ENCODE results near the gene TIAM2.

TIAM2 gene

DNA sequence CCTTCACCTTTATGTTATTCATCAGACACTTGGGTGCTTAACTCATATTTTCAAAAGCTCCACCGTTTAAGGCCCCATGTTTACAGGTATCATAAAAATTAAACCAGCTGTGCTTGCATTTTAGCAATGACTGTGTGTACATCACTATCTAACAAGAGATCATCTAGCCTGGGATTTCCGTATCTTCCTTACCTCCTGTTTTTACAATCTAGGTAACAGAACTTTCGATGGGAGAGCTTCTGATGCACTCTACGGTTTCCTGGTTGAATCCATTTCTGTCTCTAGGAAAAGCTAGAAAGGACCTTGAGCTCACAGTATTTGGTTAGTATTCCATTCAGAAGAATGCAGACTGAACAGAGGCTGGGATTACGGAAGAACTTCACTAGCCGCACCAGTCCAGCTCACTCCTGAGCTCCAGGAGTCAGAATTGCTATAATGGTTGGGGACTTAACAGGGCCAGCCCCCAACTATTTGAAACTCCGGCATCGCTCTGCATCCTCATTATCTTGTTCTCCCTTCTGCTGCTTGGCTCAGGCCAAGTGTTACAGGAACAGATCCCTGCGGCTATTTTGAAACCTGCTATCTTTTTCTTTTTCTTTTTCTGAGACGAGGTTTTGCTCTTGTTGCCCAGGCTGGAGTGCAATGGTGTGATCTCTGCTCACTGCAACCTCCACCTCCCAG, 255.7 kb downstream of the TIAM2 start:
- no peak overlapping the region for H3K27ac ChIP-seq (ENCODE audit: low read length)

DNA sequence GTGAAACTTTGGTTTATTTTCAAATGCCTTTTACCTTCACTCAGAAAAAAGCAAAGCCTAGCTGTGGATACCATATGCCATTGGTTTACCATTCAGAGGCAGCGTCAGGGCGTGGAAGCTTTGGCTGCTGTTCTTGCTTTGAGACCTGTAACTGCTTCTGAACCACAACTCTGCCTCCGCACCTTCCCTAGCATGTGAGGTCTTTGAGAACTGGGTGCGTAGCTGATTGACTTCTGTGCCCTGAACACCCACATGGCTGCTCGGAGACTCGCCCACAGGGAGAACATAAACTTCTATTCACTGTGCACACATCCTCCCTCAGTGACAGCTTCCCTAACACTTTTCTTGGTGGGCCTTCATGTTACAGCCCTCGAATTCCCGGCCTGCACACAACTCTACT, 257.5 kb downstream of the TIAM2 start:
- no peak overlapping the region for H3K27ac ChIP-seq (ENCODE audit: low read length)
- H3K9ac ChIP-seq (ENCODE audit: low read length in 2 of 2): no peak overlapping the region
- no peaks in the 10 kb centered on the region for H3K27me3 ChIP-seq (ENCODE audit: control insufficient read depth in 1 of 2, insufficient read depth in 2 of 2, low read length in 2 of 2)
- H3K36me3 ChIP-seq (ENCODE audit: control insufficient read depth in 2 of 2, insufficient read depth in 2 of 2, low read length in 2 of 2): peaks cover 18 to 21% of the 10 kb centered on the region in 2 donors
- no peaks in the 10 kb centered on the region for H3K9me3 ChIP-seq (ENCODE audit: control insufficient read depth in 2 of 2, low read length in 2 of 2)
- H3K4me3 ChIP-seq (ENCODE audit: low read length in 2 of 2): no peak overlapping the region
- peaks cover 8% of the 10 kb centered on the region for H3K4me1 ChIP-seq (ENCODE audit: control insufficient read depth, insufficient read depth, low read length)

More for the DNA sequence above, 255.7 kb downstream of the TIAM2 start:
- Histone ChIP-seq H3K36me3 (ENCODE audit: control insufficient read depth in 2 of 2, insufficient read depth in 2 of 2, low read length in 2 of 2) (peaks cover 12 to 14% of the 10 kb centered on the region in 2 donors), H3K27me3 (ENCODE audit: control insufficient read depth in 1 of 2, insufficient read depth in 2 of 2, low read length in 2 of 2) (no peaks in the 10 kb centered on the region), H3K4me1 (ENCODE audit: control insufficient read depth, insufficient read depth, low read length) (peaks cover 8% of the 10 kb centered on the region), H3K4me3 (ENCODE audit: low read length in 2 of 2) (no peak overlapping the region), H3K9me3 (ENCODE audit: control insufficient read depth in 2 of 2, low read length in 2 of 2) (no peaks in the 10 kb centered on the region), H3K9ac (ENCODE audit: low read length in 2 of 2) (no peak overlapping the region)

DNA sequence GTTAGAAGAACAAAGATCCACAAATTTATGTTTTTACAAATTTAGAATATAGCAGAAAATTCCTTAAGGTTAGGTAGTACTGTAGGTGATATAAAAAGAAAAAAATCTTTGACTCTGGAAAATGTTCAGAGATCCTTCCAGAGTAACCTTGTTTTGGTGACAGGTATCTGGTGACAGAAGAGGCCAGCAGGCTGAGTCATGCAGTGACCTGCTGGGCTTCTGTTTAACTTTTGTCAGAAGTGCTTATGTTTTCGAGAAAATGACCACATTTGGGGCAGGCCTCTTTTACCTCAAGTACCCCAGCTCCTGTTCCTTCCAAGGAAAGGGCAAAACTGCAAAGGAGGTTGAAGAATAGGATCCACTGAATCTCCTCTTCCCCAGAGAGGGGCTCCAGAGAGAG, 258.2 kb downstream of the TIAM2 start:
- Histone ChIP-seq H3K4me1 (ENCODE audit: control insufficient read depth, insufficient read depth, low read length) (peaks cover 3% of the 10 kb centered on the region), H3K9ac (ENCODE audit: low read length in 2 of 2) (no peak overlapping the region), H3K27ac (ENCODE audit: low read length) (no peak overlapping the region), H3K27me3 (ENCODE audit: control insufficient read depth in 1 of 2, insufficient read depth in 2 of 2, low read length in 2 of 2) (no peaks in the 10 kb centered on the region), H3K36me3 (ENCODE audit: control insufficient read depth in 2 of 2, insufficient read depth in 2 of 2, low read length in 2 of 2) (peaks cover 21 to 26% of the 10 kb centered on the region in 2 donors), H3K9me3 (ENCODE audit: control insufficient read depth in 2 of 2, low read length in 2 of 2) (no peaks in the 10 kb centered on the region), H3K4me3 (ENCODE audit: low read length in 2 of 2) (no peak overlapping the region)

DNA sequence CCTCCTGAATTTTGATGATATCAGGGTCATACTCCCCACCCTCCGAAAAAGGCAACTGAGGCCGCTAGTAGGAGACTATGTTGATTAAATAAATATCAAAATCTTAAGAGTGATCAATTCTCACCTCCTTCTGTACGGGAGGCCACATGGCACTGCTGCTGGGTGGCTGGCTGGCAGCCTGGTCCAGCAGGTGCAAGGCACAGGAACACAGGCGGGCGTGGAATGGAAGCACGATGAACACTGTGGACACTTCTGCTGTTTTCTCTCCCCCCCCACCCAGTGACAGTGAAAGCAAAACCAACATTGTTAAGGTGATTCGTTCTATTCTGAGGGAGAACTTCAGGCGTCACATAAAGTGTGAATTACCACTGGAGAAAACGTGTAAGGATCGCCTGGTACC, 259.0 kb downstream of the TIAM2 start:
- H3K4me3 ChIP-seq (ENCODE audit: low read length in 2 of 2): no peak overlapping the region
- H3K9me3 ChIP-seq (ENCODE audit: control insufficient read depth in 2 of 2, low read length in 2 of 2): no peaks in the 10 kb centered on the region
- no peak overlapping the region for H3K9ac ChIP-seq (ENCODE audit: low read length in 2 of 2)
- H3K27me3 ChIP-seq (ENCODE audit: control insufficient read depth in 1 of 2, insufficient read depth in 2 of 2, low read length in 2 of 2): no peaks in the 10 kb centered on the region
- no peaks in the 10 kb centered on the region for H3K4me1 ChIP-seq (ENCODE audit: control insufficient read depth, insufficient read depth, low read length)
- peaks cover 24 to 30% of the 10 kb centered on the region in 2 donors for H3K36me3 ChIP-seq (ENCODE audit: control insufficient read depth in 2 of 2, insufficient read depth in 2 of 2, low read length in 2 of 2)
- H3K27ac ChIP-seq (ENCODE audit: low read length): no peak overlapping the region

DNA sequence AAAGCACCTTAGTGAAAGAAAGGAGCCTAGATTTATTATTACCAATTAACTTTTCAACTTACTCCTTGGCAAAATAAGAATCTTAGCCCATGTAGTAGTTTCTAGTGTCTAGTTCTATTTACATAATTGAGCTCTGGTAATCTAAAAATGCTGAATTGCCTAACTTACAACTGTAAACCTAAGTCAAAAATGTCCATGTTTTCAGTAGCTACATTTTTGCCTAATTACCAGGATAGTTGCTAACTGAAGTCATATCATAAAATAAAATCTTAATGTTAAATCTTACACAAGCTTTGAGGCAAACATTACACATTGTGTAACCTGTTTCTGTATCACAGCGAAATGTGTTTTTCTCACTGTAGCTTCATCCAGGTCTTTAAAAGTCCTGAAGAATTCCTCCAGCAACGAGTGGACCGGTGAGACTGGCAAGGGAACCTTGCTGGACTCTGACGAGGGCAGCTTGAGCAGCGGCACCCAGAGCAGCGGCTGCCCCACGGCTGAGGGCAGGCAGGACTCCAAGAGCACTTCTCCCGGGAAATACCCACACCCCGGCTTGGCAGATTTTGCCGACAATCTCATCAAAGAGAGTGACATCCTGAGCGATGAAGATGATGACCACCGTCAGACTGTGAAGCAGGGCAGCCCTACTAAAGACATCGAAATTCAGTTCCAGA, 261.1 kb downstream of the TIAM2 start:
- H3K27ac ChIP-seq (ENCODE audit: low read length): no peak overlapping the region
- H3K9me3 ChIP-seq (ENCODE audit: control insufficient read depth in 2 of 2, low read length in 2 of 2): no peaks in the 10 kb centered on the region
- peaks cover 27 to 36% of the 10 kb centered on the region in 2 donors for H3K36me3 ChIP-seq (ENCODE audit: control insufficient read depth in 2 of 2, insufficient read depth in 2 of 2, low read length in 2 of 2)

DNA sequence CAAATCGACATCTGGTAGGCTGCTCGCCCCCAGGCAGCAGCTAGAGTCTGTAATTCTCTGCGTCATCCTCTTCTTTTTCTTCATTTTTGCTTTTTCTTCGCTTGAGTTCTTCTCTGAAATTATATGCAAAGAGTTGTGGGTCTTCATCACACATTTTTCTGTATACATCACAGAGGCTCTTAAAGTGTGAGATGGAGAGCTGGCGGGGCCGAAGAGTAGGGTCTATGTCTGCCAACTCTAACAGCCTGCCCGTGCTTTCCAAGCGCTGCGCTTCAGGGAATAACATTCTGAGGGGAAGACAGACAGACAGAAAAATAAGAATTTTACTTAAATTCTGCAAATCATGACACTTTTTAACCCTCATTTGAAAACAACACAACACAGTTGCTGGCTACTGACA, 262.7 kb downstream of the TIAM2 start:
- Histone ChIP-seq H3K4me3 (ENCODE audit: low read length in 2 of 2) (no peak overlapping the region), H3K4me1 (ENCODE audit: control insufficient read depth, insufficient read depth, low read length) (no peaks in the 10 kb centered on the region), H3K9me3 (ENCODE audit: control insufficient read depth in 2 of 2, low read length in 2 of 2) (no peaks in the 10 kb centered on the region), H3K9ac (ENCODE audit: low read length in 2 of 2) (no peak overlapping the region), H3K36me3 (ENCODE audit: control insufficient read depth in 2 of 2, insufficient read depth in 2 of 2, low read length in 2 of 2) (peaks cover 27 to 36% of the 10 kb centered on the region in 2 donors), H3K27me3 (ENCODE audit: control insufficient read depth in 1 of 2, insufficient read depth in 2 of 2, low read length in 2 of 2) (no peaks in the 10 kb centered on the region), H3K27ac (ENCODE audit: low read length) (no peak overlapping the region)

More for the DNA sequence above, 261.1 kb downstream of the TIAM2 start:
- no peak overlapping the region for H3K4me3 ChIP-seq (ENCODE audit: low read length in 2 of 2)
- no peaks in the 10 kb centered on the region for H3K27me3 ChIP-seq (ENCODE audit: control insufficient read depth in 1 of 2, insufficient read depth in 2 of 2, low read length in 2 of 2)
- no peak overlapping the region for H3K9ac ChIP-seq (ENCODE audit: low read length in 2 of 2)
- no peaks in the 10 kb centered on the region for H3K4me1 ChIP-seq (ENCODE audit: control insufficient read depth, insufficient read depth, low read length)

DNA sequence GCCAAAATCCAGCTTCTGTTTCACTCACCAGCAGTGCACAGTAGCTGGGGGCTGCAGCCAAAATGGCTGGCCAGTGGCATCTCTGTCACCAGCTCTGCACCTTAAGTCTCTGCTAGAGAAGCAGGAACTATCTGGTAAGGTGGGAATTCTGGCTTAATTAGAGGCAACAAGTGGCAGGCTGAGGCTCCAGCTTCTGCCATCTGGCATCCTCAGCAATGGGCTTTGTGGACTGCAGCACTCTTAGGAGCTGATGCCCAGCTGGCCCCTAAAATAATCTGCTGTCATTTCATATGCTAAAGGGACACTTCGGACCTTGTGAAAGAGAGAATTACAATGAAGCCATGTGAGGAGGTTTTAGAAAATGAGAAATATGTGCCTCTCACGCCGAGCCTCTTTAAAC, 264.1 kb downstream of the TIAM2 start:
- no peak overlapping the region for H3K9ac ChIP-seq (ENCODE audit: low read length in 2 of 2)
- H3K36me3 ChIP-seq (ENCODE audit: control insufficient read depth in 2 of 2, insufficient read depth in 2 of 2, low read length in 2 of 2): peaks cover 26 to 34% of the 10 kb centered on the region in 2 donors
- H3K9me3 ChIP-seq (ENCODE audit: control insufficient read depth in 2 of 2, low read length in 2 of 2): no peaks in the 10 kb centered on the region
- no peaks in the 10 kb centered on the region for H3K4me1 ChIP-seq (ENCODE audit: control insufficient read depth, insufficient read depth, low read length)
- no peak overlapping the region for H3K27ac ChIP-seq (ENCODE audit: low read length)
- no peak overlapping the region for H3K4me3 ChIP-seq (ENCODE audit: low read length in 2 of 2)
- no peaks in the 10 kb centered on the region for H3K27me3 ChIP-seq (ENCODE audit: control insufficient read depth in 1 of 2, insufficient read depth in 2 of 2, low read length in 2 of 2)

DNA sequence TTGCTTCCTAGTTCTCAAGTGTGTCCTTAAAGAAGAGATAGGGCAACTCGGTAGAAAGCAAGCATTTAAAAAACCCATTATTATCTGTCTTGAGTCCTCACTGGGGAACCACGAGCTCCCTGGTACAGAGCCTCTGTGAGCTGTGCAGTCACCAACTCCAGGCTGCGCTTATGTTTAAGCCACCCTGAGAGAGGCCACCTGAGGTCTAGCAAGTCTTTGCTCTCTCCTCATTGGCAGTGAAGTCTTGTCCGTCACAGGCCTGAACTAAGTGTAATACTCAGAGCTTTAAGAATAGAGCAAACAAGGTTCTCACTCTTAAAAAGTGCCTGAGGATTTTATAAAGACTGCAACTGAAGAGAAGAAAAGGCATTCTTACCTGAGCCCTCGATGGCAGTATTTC, 264.8 kb downstream of the TIAM2 start:
- peaks cover 19 to 28% of the 10 kb centered on the region in 2 donors for H3K36me3 ChIP-seq (ENCODE audit: control insufficient read depth in 2 of 2, insufficient read depth in 2 of 2, low read length in 2 of 2)
- no peak overlapping the region for H3K27ac ChIP-seq (ENCODE audit: low read length)
- H3K9me3 ChIP-seq (ENCODE audit: control insufficient read depth in 2 of 2, low read length in 2 of 2): no peaks in the 10 kb centered on the region
- no peak overlapping the region for H3K4me3 ChIP-seq (ENCODE audit: low read length in 2 of 2)
- no peak overlapping the region for H3K9ac ChIP-seq (ENCODE audit: low read length in 2 of 2)
- H3K27me3 ChIP-seq (ENCODE audit: control insufficient read depth in 1 of 2, insufficient read depth in 2 of 2, low read length in 2 of 2): no peaks in the 10 kb centered on the region
- H3K4me1 ChIP-seq (ENCODE audit: control insufficient read depth, insufficient read depth, low read length): no peaks in the 10 kb centered on the region

DNA sequence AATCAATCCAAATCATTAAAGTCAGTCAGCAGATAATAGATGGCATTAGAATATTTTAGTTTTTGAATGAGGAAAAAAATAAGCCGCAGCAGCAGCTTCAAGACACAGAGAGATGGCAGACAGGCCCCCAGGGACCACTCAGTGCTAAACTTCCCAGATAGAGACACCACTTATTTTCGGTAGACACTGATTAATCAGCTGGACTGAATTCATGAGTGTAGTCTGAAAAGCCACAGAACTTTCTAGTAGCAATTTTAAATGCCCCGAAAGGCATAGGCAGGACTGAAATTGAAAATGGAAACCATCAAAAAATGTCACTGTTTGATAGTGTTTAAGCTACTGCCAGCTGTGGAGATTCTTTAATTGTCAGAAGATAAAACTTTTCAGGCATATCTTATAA, 265.6 kb downstream of the TIAM2 start:
- Histone ChIP-seq H3K27ac (ENCODE audit: low read length) (no peak overlapping the region), H3K9me3 (ENCODE audit: control insufficient read depth in 2 of 2, low read length in 2 of 2) (no peaks in the 10 kb centered on the region), H3K9ac (ENCODE audit: low read length in 2 of 2) (no peak overlapping the region), H3K27me3 (ENCODE audit: control insufficient read depth in 1 of 2, insufficient read depth in 2 of 2, low read length in 2 of 2) (no peaks in the 10 kb centered on the region), H3K36me3 (ENCODE audit: control insufficient read depth in 2 of 2, insufficient read depth in 2 of 2, low read length in 2 of 2) (peaks cover 18 to 26% of the 10 kb centered on the region in 2 donors), H3K4me3 (ENCODE audit: low read length in 2 of 2) (no peak overlapping the region), H3K4me1 (ENCODE audit: control insufficient read depth, insufficient read depth, low read length) (no peaks in the 10 kb centered on the region)

DNA sequence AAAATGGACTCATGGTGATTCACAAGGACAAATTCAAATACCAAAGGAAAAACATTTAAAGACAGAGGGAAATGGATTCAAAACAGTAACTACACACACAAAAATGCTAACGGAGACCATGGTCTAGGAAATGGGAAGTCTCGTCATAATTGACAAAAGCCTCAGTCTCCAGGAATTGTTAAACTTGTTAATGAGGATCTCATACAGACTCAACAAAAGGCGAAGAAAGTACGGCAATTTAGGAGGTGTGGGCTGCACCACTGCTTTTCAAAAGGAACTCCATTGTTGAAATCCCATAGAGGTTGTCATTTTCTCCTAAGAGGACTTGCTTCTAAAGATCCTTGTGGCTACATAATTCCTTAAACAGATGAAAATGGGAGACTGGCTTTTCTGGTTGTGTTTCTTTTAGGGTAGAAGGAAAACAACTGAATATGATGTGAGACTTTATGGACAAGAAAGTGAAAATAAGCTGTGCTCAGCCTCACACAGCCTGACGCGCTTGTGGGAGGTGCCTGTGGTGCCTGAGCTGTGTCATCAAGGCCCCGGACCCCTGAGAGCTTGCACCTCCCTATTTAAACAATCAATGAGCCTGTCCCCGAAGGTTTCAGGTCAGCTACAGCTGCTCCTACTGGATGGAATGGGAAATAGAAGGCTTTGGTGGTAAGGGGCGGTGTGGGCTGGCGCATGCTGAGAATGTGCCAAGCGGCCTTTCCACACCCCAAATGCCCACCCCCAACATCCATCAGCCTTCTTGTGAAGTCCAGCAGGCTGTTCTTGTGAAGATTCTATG, 266.2 kb downstream of the TIAM2 start:
- H3K4me1 ChIP-seq (ENCODE audit: control insufficient read depth, insufficient read depth, low read length): no peaks in the 10 kb centered on the region
- no peak overlapping the region for H3K4me3 ChIP-seq (ENCODE audit: low read length in 2 of 2)
- no peak overlapping the region for H3K27ac ChIP-seq (ENCODE audit: low read length)
- no peaks in the 10 kb centered on the region for H3K9me3 ChIP-seq (ENCODE audit: control insufficient read depth in 2 of 2, low read length in 2 of 2)
- no peaks in the 10 kb centered on the region for H3K27me3 ChIP-seq (ENCODE audit: control insufficient read depth in 1 of 2, insufficient read depth in 2 of 2, low read length in 2 of 2)
- H3K36me3 ChIP-seq (ENCODE audit: control insufficient read depth in 2 of 2, insufficient read depth in 2 of 2, low read length in 2 of 2): peaks cover 18 to 26% of the 10 kb centered on the region in 2 donors
- no peak overlapping the region for H3K9ac ChIP-seq (ENCODE audit: low read length in 2 of 2)
